Measurements from ENCODE around the gene SLC27A1.
A peak's percentile ranks its signal among the peaks of the same experiment; 100 is the strongest.

Gene SLC27A1

DNA sequence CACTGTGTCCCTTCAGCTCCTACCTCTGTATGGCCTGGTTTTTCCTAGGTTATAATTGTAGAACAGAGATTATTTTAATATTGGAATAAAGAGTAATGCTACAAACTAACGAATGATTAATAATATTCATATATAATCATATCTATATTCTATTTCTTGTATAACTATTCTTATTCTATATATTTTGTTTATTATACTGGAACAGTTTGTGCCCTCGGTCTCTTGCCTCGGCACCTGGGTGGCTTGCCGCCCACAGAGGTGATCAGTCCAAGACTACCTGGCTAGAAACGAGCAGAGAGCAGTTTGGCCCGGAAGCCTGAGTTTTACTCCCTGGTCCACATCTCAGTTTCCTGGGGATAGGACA, 3.9 kb upstream of the SLC27A1 start:
- no peaks in the 10 kb centered on the region for H4K20me1 ChIP-seq (ENCODE audit: insufficient read depth, low read length)
- no peaks in the 10 kb centered on the region for H3K9me3 ChIP-seq (replicated peaks; ENCODE audit: insufficient read depth, low read length)
- H3K27me3 ChIP-seq (replicated peaks; ENCODE audit: insufficient read depth, low read length): peaks cover 49% of the 10 kb centered on the region
- no peaks in the 10 kb centered on the region for H3K79me2 ChIP-seq (ENCODE audit: low read length)
- no peak overlapping the region for H2AFZ ChIP-seq (ENCODE audit: low read length)
- TF ChIP-seq EZH2 (optimal IDR thresholded peaks at IDR 0.05; ENCODE audit: low read depth, low read length) (no peak), EZH2phosphoT487 (IDR thresholded peaks at IDR 0.05; ENCODE audit: low read length) (no peak)
- TF ChIP-seq, protein P1, sequence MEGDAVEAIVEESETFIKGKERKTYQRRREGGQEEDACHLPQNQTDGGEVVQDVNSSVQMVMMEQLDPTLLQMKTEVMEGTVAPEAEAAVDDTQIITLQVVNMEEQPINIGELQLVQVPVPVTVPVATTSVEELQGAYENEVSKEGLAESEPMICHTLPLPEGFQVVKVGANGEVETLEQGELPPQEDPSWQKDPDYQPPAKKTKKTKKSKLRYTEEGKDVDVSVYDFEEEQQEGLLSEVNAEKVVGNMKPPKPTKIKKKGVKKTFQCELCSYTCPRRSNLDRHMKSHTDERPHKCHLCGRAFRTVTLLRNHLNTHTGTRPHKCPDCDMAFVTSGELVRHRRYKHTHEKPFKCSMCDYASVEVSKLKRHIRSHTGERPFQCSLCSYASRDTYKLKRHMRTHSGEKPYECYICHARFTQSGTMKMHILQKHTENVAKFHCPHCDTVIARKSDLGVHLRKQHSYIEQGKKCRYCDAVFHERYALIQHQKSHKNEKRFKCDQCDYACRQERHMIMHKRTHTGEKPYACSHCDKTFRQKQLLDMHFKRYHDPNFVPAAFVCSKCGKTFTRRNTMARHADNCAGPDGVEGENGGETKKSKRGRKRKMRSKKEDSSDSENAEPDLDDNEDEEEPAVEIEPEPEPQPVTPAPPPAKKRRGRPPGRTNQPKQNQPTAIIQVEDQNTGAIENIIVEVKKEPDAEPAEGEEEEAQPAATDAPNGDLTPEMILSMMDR (IDR thresholded peaks at IDR 0.05; ENCODE audit: low read length): no peak
- H3F3A ChIP-seq (ENCODE audit: insufficient read depth, low read length): no peaks in the 10 kb centered on the region
- no peak overlapping the region for H3K9ac ChIP-seq (ENCODE audit: low read length)
- H3K27ac ChIP-seq (ENCODE audit: low read length): no peak overlapping the region
- H3K36me3 ChIP-seq (replicated peaks; ENCODE audit: insufficient read depth, low read length): no peaks in the 10 kb centered on the region
- 0 out of 2 replicates have a peak, but pooled peaks cover 4% of the 10 kb centered on the region for H3K4me1 ChIP-seq (ENCODE audit: low read length)
- no peak overlapping the region for H3K4me2 ChIP-seq (ENCODE audit: low read depth, low read length)
- no peak for DNase-seq
- H3K4me3 ChIP-seq (ENCODE audit: low read length): no peak overlapping the region
- no peaks in the 10 kb centered on the region for H3K9me2 ChIP-seq (replicated peaks; ENCODE audit: insufficient read depth, low read length)

DNA sequence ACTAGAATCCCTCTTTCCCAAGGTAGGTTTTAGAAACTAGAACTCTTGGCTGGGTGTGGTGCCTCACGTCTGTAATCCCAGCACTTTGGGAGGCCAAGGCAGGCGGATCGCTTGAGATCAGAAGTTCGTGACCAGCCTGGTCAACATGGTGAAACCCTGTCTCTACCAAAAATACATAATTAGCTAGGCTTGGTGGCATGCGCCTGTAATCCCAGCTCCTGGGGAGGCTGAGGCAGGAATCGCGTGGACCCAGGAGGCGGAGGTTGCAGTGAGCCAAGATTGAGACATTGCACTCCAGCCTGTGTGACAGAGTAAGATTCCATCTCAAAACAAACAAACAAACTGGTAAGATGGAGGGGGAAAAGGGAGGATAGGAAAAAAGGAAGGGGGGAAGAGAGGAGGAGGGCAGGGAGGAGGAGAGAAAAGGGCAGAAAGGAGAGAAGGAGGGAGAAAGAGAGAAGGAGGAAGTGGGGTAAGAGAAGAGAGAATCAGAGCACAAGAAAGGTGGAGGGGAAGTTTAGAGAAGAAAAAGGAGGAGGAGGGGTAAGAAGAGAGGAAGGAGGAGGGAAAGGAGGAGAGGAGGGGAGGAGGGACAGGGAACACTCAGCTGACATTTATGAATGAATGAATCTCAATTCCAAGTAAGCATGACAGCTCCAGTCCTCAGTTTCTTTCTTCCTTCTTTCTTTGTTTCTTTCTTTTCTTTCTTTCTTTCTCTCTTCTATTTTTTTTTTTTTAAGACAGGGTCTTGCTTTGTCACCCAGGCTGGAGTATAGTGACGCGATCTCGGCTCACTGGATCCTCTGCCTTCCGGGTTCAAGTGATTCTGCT, 2.6 kb upstream of the SLC27A1 start:
- H3K4me3 ChIP-seq (ENCODE audit: low read length): no peak overlapping the region
- H3K4me2 ChIP-seq (ENCODE audit: low read depth, low read length): no peak overlapping the region
- H3F3A ChIP-seq (ENCODE audit: insufficient read depth, low read length): no peaks in the 10 kb centered on the region
- 0 out of 2 replicates have a peak, but pooled peaks cover 4% of the 10 kb centered on the region for H3K4me1 ChIP-seq (ENCODE audit: low read length)
- H3K36me3 ChIP-seq (replicated peaks; ENCODE audit: insufficient read depth, low read length): no peaks in the 10 kb centered on the region
- no peaks in the 10 kb centered on the region for H3K79me2 ChIP-seq (ENCODE audit: low read length)
- H3K9ac ChIP-seq (ENCODE audit: low read length): no peak overlapping the region
- no peaks in the 10 kb centered on the region for H3K9me2 ChIP-seq (replicated peaks; ENCODE audit: insufficient read depth, low read length)
- no peak for TF ChIP-seq EZH2 (optimal IDR thresholded peaks at IDR 0.05; ENCODE audit: low read depth, low read length)
- TF ChIP-seq, protein P1 (IDR thresholded peaks at IDR 0.05; ENCODE audit: low read length): no peak
- no peak for TF ChIP-seq EZH2phosphoT487 (IDR thresholded peaks at IDR 0.05; ENCODE audit: low read length)
- no peaks in the 10 kb centered on the region for H4K20me1 ChIP-seq (ENCODE audit: insufficient read depth, low read length)
- H3K27me3 ChIP-seq (replicated peaks; ENCODE audit: insufficient read depth, low read length): peaks cover 49% of the 10 kb centered on the region
- H2AFZ ChIP-seq (ENCODE audit: low read length): no peak overlapping the region
- DNase-seq: no peak
- H3K9me3 ChIP-seq (replicated peaks; ENCODE audit: insufficient read depth, low read length): no peaks in the 10 kb centered on the region
- H3K27ac ChIP-seq (ENCODE audit: low read length): no peak overlapping the region

DNA sequence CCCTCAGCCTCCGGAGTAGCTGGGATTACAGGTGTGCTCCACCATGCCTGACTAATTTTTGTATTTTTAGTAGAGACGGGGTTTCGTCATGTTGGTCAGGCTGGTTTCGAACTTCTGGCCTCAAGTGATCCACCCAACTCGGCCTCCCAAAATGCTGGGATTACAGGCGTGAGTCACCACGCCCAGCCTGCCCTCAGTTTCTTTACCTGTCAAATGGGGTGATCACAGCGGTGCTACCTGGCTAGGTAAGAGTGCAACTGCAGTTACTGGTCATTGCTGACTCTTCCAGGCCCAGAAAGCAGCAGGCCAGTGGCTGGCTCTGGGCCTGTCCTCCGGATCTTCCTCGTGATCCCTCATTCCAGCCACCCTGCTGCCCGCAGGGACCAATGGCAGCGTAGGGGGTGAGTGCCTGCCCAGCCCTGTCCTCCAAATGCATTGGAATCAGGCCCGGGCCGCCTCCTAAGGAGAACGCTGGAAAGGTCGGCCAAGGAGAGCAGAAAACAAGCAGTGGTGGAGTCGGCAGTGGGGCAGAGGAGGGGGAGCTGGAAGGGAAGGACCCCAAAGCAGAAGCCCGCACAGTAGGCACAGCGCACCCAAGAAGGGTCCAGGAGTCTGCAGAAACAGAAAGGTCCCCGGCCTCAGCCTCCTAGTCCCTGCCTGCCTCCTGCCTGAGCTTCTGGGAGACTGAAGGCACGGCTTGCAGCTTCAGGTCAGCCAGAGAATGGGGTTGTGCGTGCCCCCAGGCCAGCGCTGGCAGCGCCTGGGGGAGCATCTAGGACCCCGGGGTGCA, 1.8 kb upstream of the SLC27A1 start:
- Histone ChIP-seq H2AFZ (ENCODE audit: low read length) (0 out of 2 replicates have a peak overlapping the region, but pooled peaks have one; percentile 52), H3K4me1 (ENCODE audit: low read length) (0 out of 2 replicates have a peak, but pooled peaks cover 4% of the 10 kb centered on the region), H3K4me2 (ENCODE audit: low read depth, low read length) (peak overlapping the region; percentile 58; the same call in 1 of the 2 replicates), H3K79me2 (ENCODE audit: low read length) (no peaks in the 10 kb centered on the region), H3K36me3 (replicated peaks; ENCODE audit: insufficient read depth, low read length) (no peaks in the 10 kb centered on the region), H3K4me3 (ENCODE audit: low read length) (no peak overlapping the region), H3K27me3 (replicated peaks; ENCODE audit: insufficient read depth, low read length) (peaks cover 43% of the 10 kb centered on the region), H3K9me2 (replicated peaks; ENCODE audit: insufficient read depth, low read length) (no peaks in the 10 kb centered on the region), H3K9ac (ENCODE audit: low read length) (no peak overlapping the region), H4K20me1 (ENCODE audit: insufficient read depth, low read length) (no peaks in the 10 kb centered on the region), H3K9me3 (replicated peaks; ENCODE audit: insufficient read depth, low read length) (no peaks in the 10 kb centered on the region), H3K27ac (ENCODE audit: low read length) (no peak overlapping the region), H3F3A (ENCODE audit: insufficient read depth, low read length) (no peaks in the 10 kb centered on the region)
- TF ChIP-seq, protein P1 (IDR thresholded peaks at IDR 0.05; ENCODE audit: low read length): no peak
- TF ChIP-seq EZH2phosphoT487 (IDR thresholded peaks at IDR 0.05; ENCODE audit: low read length) (no peak), EZH2 (optimal IDR thresholded peaks at IDR 0.05; ENCODE audit: low read depth, low read length) (no peak)
- no peak for DNase-seq

Measured in MM.1S (cell line).